ENCODE measurements around the gene GRPEL2.
A peak's percentile ranks its signal among the peaks of the same experiment; 100 is the strongest.

GRPEL2 gene

DNA sequence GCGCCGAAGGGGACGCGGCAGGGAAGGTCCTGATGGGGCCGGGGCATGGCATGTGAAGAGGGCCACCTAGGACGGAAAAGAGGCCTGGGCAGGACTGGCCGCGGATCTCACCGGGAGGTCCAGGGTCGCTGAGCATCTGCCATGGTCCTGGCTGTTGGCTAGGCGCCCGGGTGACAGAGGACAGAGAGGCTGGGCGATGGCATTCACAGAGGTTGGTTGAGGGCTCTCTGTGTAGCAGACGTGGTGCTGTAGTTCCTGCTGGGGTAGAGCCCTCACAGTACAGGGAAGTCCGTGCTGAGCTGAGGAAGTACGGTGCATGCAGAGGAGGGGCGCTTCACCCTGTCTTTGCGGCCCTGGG, 13.0 kb downstream of the GRPEL2 start:
- peak; percentile 59 for DNase-seq

DNA sequence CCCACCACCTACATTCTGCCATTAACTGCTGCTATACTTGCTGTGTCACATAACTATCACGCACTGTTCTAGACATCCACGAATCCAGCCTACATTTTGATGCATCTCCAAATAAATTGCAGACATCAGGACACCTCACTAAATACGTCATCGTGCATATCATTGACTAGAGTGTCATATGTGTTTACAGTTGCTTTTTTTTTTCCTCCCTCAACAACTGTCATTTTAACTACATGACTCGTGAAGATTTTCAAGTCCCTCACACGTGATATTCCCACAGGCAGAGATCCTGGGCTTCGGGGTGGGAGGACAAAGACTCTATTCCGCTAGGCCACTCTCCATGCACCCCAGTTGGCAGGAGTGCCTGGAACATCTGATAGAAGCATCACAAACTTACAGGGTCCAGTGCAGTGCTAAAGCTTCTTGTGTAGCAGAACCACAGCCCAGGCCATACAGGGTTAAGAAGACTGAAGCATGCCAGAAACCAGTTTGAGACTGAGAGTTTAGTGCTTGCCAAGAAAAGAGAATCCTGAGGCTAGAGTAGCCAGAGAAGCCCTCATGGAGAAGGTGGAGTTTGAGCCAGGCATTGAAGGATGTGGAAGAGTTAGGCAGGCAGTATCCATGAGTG, 13.7 kb downstream of the GRPEL2 start:
- DNase-seq, result no peak

DNA sequence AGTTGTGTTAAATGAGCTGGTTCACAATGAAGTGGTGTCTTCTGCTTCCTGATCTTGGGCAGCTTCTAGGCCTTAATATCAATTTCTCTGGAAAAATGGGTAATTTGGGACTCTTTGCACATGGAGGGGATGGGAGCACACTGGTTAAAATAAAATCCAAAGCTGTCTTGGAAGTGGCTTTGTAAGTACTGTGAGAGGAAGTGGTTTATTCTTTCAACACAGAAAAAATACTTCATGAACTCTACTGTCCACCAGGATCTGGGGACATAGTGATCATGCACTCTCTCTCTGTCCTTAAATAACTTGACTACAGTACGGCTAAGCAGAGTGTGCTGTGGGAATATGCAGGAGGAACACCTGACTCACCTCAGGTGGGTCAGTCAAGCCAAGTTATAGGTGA, 15.0 kb downstream of the GRPEL2 start:
- DNase-seq, result no peak

DNA sequence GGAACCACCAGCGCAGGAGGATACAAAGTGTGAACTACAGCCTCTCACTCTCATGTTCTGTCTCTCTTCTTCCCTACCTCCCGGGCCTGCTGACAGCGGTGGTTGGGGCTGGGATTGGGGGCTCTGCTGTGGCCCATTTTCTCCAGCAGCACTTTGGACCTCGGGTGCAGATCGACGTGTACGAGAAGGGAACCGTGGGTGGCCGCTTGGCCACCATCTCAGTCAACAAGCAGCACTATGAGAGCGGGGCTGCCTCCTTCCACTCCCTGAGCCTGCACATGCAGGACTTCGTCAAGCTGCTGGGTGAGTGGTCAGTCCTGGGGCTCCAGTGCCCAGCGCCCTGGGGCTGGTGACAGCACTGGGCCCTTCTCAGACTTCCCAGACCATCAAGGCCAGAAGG, 17.2 kb downstream of the GRPEL2 start:
- DNase-seq, result no peak

DNA sequence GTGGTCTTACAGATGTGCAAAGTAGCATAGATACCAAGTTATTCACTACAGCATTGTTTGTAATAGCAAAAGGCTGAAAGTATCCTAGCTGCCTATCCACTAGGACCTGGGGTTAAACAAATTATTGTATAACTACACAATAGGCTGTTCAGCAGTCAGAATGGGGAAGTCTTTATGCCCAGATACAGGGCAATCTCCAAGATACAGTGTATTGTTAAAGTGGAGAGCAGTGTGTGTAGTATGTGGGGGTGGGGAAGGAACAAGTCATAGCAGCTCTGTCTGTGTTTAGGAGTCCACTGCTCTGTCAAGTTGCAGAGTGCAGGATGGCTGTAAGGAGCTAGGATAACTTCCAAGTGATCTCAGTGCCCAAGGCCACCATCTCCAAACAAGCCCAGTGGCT, 18.1 kb downstream of the GRPEL2 start:
- DNase-seq, result no peak

DNA sequence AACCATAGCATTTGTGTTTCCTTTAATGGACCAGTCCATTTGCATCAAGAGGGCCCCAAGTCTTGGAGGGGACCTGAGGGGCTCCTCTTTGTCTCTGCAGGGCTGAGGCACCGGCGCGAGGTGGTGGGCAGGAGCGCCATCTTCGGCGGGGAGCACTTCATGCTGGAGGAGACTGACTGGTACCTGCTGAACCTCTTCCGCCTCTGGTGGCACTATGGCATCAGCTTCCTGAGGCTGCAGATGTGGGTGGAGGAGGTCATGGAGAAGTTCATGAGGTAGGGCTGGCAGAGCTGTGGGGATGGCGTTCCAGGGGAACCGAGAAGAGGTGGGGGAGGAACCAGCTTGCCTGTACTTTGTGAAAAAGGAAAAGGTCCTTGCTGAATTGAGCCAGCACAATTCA, 18.6 kb downstream of the GRPEL2 start:
- no peak for DNase-seq

DNA sequence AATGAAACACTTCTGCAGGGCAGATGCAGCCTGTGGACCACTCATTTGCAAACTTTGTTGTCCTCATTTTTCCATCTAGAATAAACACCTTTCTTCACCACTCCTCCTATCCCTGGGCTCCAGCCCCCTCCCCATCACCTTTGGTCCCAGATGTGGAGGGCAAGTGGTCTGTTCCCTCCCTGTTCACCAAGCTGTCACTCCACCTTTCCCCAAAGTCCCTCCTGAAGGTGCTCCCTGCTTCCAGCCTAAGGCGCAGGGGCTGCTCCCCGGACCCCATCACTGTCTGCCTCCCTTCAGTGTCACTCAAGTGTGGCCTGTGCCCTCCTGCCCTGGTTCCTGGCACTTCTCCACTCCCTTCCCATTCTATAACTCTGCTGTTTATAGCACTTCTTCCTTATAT, 19.4 kb downstream of the GRPEL2 start:
- DNase-seq, result no peak

DNA sequence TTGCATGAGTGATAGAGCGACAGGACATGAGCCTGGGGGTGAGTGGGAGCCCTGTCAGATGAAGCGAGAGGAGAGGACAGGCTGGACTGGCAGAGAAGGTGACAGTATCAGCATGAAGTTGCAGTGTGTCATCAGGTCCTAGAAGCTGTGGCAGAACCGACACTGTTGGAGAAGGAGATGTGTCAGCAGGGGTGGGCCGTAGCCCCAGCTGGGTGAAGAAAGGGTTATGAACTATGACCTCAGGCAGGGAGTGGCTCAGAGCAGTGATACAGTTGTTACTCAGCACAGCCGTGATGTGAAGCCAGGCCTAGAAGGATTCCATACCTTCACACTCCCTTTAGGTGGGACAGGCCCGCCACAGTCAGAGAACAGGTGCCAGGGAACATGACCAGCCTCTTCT, 20.1 kb downstream of the GRPEL2 start:
- no peak for DNase-seq

DNA sequence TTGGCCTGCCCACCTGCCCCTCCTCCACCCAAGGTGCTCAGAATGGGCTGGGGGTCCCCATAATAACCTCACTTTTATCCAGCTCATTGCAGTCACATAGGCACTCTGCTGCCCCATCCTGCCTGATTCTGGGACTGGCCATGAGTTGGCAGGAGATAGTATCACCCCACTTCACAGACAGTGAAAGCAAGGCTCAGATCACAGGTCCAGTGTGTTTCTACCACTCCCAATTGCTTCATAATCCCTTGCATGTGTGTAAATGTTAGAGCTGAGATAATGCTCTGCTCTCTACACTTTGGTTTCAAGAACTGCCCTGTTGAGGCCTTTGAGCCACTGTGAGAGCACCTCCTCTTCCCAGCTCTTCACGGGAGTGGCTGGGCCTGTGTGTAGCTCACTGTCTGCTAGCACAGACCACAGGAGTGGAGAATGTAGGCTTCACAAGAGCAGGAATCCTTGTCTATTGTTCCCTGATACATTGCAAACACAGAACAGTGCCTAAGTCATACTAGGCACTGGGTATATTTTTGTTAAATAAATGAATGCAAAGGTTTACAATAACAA, 20.9 kb downstream of the GRPEL2 start:
- DNase-seq, result no peak

DNA sequence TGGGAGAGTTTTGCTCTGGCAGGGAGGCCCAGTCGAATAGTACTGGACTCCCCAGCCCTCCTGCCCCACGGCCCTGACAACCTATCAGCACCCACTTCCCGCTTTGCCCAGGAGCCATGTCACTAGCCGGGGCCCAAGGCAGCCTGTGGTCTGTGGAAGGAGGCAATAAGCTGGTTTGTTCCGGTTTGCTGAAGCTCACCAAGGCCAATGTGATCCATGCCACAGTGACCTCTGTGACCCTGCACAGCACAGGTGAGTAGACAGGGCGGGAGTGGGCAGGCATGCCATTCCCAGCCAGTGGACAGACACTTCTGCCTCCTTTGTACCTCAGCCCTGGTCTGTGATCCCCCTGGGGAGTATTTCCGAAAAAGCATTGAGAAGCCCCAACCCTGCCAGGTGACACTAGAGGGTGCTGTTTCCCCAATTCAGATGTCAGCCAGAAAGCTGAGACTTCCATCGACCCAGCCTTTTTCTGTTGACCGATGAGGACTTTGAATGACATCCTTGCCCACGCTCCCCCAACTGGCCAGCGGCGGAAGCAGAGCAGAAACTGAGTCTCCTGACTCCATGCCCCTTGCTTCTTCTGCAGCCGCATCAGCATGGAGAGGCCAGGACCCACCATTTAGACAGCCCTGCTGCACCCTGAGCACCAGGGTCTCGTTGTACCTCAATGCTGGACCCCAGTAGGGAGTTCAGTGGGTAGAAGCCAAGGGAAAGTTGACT, 22.1 kb downstream of the GRPEL2 start:
- DNase-seq, result peak; percentile 21

DNA sequence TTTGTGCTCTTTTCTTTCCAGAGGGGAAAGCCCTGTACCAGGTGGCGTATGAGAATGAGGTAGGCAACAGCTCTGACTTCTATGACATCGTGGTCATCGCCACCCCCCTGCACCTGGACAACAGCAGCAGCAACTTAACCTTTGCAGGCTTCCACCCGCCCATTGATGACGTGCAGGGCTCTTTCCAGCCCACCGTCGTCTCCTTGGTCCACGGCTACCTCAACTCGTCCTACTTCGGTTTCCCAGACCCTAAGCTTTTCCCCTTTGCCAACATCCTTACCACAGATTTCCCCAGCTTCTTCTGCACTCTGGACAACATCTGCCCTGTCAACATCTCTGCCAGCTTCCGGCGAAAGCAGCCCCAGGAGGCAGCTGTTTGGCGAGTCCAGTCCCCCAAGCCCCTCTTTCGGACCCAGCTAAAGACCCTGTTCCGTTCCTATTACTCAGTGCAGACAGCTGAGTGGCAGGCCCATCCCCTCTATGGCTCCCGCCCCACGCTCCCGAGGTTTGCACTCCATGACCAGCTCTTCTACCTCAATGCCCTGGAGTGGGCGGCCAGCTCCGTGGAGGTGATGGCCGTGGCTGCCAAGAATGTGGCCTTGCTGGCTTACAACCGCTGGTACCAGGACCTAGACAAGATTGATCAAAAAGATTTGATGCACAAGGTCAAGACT, 22.8 kb downstream of the GRPEL2 start:
- DNase-seq, result no peak

DNA sequence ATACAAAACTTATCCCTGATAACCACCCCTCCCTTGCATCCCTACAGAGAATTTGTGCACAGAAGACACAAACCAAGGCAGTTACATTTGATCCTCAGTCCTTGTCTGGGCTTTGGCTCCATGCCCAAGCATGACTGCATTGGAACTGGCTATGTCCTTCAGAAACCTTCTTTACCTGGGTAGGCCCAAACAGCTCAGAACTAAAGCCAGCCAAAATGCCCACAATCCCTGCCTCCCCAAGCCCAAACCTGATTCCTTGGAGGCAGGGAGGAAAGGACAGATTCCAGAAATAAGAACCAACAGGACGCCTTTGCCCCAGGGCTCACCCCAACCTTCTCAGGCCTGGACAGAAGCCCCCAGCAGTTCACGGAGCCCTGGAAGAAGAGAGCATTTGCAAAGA, 25.6 kb downstream of the GRPEL2 start:
- no peak for DNase-seq

DNA sequence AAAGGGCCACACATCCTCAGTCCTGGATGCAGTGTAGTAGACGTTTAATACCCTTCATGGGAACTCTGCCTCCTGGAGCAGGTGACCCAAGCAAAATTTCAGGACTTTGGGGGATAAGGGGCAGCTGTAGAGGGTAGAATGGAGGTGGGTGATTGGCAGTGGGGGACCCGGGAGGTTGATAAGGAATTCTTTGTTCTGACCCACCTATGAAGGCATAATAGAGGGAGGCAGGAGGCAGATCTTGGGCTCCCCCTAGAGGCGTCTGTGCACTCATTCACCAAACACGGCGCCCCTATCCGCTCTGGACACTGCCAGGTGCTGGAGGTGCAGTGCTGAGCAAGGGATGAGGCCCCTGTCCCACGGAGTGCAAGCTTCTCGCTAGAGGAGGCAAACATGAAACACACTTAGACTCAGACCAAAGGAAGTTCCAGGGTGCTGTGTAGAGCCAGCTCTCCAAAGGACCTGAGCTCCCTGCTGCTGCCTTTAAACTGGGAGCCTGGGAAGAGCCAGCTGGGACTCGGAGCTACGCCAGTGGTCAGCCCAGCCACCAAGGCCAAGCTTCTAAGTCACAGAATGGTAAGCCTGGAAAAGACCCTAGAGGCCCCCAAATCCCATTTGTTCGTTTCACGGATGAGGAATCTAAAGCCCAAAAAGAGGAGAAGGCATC, 26.1 kb downstream of the GRPEL2 start:
- peak; percentile 33 for DNase-seq

DNA sequence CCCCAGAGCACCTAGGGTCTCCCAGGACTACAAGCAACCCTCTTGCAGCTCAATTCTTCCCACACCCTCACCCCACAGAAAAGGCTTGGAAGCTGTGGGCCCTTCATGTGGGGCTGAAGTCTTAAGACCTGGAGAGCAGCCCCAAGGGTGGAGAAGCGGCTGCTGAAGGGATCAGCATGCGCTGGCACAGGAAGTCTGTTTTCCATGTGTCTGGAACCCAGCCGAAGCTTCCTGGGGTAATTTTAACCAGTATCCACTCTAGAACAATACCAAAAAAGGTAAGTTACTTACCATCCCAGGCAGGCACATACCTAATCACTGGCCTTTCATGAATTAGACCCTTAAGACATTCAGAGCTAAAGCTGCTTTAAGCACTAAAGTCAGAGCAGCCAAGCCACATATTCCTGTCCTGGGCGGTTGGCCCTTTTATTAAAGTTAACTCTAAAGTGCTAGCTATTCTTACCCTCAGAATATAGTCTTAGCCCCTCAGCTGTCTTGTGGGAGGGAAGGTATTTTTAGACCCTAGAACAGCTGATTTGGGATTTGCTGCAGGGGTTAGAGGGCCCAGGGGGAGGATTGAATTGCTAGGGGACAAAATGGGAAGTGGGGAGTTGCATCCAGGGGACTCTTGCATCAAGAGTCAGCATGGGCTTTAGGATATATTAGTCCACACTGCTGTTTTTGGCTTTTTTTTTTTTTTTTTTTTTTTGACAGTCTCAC, 26.9 kb downstream of the GRPEL2 start:
- DNase-seq, result no peak

DNA sequence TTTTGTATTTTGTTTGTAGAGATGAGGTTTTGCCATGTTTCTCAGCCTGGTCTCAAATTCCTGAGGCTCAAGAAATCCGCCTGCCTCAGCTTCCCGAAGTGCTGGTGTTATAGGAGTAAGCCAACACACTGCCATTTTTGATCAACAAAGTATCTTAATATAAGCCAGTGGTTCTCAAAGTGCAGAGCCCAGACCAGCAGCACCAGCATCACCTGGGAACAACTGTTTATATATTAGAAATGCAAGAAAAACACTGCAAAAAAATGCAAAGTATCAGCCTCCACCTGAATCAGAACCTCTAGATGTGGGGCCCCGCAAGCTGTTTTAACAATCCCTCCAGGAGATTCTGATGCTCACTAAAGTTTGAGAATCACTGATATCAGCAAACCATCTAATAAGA, 27.6 kb downstream of the GRPEL2 start:
- no peak for DNase-seq

DNA sequence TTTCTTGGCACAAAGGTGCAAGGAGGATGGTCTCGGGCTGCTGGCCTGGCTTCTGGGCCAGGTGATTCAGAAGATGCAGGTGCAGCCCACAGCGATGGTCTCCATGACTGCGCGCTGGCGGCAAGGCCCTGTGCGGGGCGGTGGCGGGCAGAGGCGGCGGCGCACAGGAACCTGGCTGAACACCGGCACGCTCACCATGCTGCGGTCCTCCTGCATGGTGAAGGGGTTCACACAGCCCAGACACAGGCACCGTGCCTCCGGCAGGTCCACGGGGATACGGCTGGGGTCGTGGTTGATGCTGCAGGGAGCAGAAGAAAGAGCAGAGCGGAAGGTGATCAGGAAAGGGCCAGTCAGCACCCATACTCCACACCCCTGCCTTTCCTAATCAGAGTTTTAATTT, 29.0 kb downstream of the GRPEL2 start:
- DNase-seq, result no peak

DNA sequence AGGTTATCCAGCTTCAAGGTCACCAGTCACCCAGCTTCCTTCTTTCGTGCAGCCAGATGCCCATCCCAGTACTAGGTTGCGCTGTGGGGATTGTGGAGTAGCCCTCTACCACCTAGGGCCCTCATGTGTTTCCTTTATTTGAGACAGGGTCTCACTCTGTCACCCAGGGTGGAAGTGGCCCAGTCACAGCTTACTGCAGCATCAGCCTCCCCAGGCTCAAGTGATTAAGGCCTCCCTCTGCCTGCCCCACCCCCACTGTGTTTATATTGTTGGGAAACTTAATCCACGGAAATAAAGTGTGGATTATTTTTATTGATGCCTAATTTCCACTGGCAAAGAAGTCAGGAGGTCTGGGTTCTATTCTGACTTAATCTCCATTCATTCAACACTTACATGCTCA, 29.5 kb downstream of the GRPEL2 start:
- no peak for DNase-seq

DNA sequence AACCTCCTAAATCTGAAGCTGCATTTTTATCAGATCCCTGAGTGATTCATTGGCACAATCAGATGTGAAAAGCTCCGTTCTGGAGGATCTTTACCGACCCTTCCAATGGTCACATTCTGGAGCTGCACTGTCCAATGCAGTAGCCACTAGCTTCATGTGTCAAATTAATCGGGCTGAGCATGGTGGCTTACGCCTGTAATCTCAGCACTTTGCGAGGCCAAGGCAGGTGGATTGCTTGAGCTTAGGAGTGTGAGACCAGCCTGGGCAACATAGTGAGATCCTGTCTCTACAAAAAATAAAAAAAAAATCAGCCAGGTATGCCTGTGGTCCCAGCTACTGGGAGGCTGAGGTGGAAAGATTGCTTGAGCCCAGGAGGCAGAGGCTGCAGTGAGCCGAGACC, 30.1 kb downstream of the GRPEL2 start:
- no peak for DNase-seq

DNA sequence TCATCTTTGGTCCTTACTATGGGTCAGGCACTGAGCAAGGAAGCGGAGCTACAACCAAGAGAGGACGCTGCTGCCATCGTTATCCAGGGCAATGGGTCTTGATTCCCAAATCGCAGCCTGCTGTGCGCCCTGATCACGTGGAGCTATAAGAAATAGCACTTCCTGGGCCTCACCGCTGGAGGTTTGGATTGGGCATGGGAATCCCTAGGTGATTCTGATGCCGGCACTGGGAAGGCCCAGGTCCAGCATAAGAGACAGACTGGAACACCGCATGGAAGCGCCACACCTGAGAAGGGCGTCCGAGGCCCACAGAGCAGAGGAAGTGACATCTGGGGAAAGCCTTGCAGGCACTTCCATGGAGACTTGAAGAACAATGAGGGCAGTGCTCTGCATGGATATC, 30.8 kb downstream of the GRPEL2 start:
- no peak for DNase-seq

DNA sequence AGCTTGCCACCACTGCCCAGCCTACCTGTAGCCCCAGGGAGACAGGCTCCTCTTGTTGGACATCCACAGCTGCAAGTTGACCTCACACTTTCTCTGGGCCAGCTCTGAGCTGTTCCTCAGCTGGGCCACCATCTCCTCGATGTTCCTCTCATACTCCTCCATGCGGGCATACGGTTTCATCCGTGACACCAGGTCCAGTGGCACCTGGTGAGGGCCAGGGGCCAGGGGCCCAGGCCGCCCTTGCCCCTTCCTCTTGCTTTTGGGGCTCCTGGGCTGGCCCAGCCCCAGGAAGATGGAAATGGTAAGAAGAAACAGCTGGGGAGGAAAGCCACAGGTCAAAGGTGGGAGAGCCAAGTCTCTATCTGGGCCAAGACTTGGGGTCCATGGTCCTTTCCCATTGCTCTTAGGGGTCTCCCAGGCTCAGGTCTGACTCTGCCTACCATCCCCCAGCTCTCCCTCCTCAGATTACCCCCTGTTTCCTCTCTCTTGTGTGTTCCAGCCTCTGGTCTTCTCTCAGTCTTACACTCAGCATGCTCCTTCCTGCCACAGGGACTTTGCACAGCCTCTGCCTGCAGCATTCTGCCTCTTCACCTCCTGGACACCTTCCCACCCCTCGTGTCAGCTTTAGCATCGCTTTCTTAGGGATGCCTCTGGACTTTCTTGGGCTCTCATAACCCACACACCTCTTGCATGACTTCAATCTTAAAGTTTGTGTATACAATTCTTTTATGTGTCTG, 31.6 kb downstream of the GRPEL2 start:
- no peak for DNase-seq

DNA sequence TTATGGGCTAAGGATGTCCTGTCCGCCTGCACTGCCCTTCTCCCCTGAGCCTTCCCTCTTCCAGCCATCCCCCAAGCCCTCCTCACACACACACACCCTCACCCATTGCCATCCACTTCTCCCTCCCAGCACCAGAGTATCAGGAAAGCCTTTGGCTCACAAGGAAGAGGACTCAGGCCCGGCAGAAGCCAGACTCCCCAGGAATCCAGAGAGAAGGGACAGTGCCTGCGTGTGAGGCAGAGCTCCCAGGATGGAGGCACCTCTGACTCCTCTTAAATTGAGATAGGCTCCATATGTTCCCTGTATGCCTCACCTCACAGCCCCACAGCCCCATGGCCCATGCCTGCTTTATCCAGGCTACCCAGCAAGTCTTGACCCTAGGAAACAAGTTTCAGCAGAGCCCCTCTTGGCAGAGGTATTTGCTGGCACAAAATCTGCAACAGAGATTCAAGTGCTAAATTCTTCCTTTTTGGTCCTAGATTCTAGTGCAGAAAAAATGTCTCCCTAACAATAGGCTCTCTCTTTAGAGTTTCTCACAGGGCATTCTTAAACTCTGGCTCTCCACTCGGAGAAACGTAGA, 33.0 kb downstream of the GRPEL2 start:
- DNase-seq, result no peak
